ENCODE measurements around the gene ZSWIM1. TPM values are rescaled to one million over a fixed set of nuclear protein-coding genes. Genes with fewer than 3 reads are reported as not detected.

The ZSWIM1 gene
- total and polyA plus RNA-seq, 10 of the 15 experiments (the other 5 are each of a cell fraction or from before 2014, with no cell fraction given), result 2.4 to 16.0 (median 9.8) TPM

- no peak overlapping the region for H3K9ac ChIP-seq (ENCODE audit: control insufficient read depth, insufficient read depth, low read length)
- POLR2A ChIA-PET, result no interaction called here
- no peaks in the 10 kb centered on the region for H4K20me1 ChIP-seq (ENCODE audit: control insufficient read depth, insufficient read depth)
- H2AFZ ChIP-seq (ENCODE audit: control insufficient read depth, low read depth, low read length), result no peak overlapping the region
- no TSS peak for BruUV-seq (replicated peaks)
- intact Hi-C loops (cut with micrococcal nuclease; ENCODE audit: unreplicated experiment) (no loop called here), in situ Hi-C loops (cut with MboI) (no loop called here)
- SMC1A ChIA-PET (ENCODE audit: uncharacterized antibody, unreplicated experiment), result interaction anchor here (1.1 kb wide), 1 partner anchor 46 kb away, joined by 4 read pairs; no protein-coding TSS in a partner anchor
- H3K79me2 ChIP-seq (ENCODE audit: control insufficient read depth, insufficient read depth, low read length), result no peaks in the 10 kb centered on the region
- FAIRE-seq, result no peak
- H3K4me3 ChIP-seq, result no peak overlapping the region
- no peak for ATAC-seq
- RAD21 ChIA-PET (ENCODE audit: unreplicated experiment), result no interaction called here
- CTCF ChIA-PET, result no interaction called here
- no peak for TF ChIP-seq SUPT20H (IDR thresholded peaks at IDR 0.05; ENCODE audit: borderline replicate concordance, control insufficient read depth, low read depth, low read length)
- TF ChIP-seq RAD51 (IDR thresholded peaks at IDR 0.05), result no peak
- TF ChIP-seq, protein P1, sequence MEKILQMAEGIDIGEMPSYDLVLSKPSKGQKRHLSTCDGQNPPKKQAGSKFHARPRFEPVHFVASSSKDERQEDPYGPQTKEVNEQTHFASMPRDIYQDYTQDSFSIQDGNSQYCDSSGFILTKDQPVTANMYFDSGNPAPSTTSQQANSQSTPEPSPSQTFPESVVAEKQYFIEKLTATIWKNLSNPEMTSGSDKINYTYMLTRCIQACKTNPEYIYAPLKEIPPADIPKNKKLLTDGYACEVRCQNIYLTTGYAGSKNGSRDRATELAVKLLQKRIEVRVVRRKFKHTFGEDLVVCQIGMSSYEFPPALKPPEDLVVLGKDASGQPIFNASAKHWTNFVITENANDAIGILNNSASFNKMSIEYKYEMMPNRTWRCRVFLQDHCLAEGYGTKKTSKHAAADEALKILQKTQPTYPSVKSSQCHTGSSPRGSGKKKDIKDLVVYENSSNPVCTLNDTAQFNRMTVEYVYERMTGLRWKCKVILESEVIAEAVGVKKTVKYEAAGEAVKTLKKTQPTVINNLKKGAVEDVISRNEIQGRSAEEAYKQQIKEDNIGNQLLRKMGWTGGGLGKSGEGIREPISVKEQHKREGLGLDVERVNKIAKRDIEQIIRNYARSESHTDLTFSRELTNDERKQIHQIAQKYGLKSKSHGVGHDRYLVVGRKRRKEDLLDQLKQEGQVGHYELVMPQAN (conservative IDR thresholded peaks at IDR 0.05), result no peak
- TF ChIP-seq ZZZ3 (IDR thresholded peaks at IDR 0.05; ENCODE audit: control insufficient read depth, insufficient read length, low read depth), result no peak
- no peak for TF ChIP-seq YY1 (IDR thresholded peaks at IDR 0.05; ENCODE audit: low read depth, low read length)
- no peak for TF ChIP-seq BRCA1 (IDR thresholded peaks at IDR 0.05; ENCODE audit: low read depth, low read length)
- no peak for TF ChIP-seq SPI1 (IDR thresholded peaks at IDR 0.05; ENCODE audit: borderline replicate concordance, insufficient read depth, low read depth, low read length)
- TF ChIP-seq ZSCAN29 (IDR thresholded peaks at IDR 0.05), result no peak
- TF ChIP-seq ZNF622 (IDR thresholded peaks at IDR 0.05), result no peak
- TF ChIP-seq ZNF592 (IDR thresholded peaks at IDR 0.05), result no peak
- TF ChIP-seq NFXL1 (IDR thresholded peaks at IDR 0.05; ENCODE audit: borderline replicate concordance), result no peak
- TF ChIP-seq GATAD2B (conservative IDR thresholded peaks at IDR 0.05; ENCODE audit: low read depth), result no peak
- no peak overlapping the region for H3K4me2 ChIP-seq (ENCODE audit: control insufficient read depth, insufficient read depth)
- no peak overlapping the region for H3K27ac ChIP-seq (ENCODE audit: control insufficient read depth, insufficient read depth)
- H3K4me1 ChIP-seq (ENCODE audit: control insufficient read depth, insufficient read depth, low read length), result peaks cover 14% of the 10 kb centered on the region
- no peaks in the 10 kb centered on the region for H3K9me3 ChIP-seq (replicated peaks; ENCODE audit: control insufficient read depth, insufficient read depth, low read length)
- peaks cover 5 to 12% of the 10 kb centered on the region in 2 experiments for H3K36me3 ChIP-seq (ENCODE audit: control insufficient read depth in 2 of 2, insufficient read depth in 2 of 2, low read length in 1 of 2)
- no peak for DNase-seq (ENCODE audit: low read depth, low spot score)
- no peaks in the 10 kb centered on the region for H3K27me3 ChIP-seq (replicated peaks in 1 of 2; ENCODE audit: control insufficient read depth in 2 of 2, insufficient read depth in 2 of 2, low read length in 1 of 2)
Observed at GRCh38 chr20:45845452-45845851, 35.6 kb upstream of the ZSWIM1 start.

Data from GM12878 (cell line).